Measurements from ENCODE around the gene NACA2.

DNA sequence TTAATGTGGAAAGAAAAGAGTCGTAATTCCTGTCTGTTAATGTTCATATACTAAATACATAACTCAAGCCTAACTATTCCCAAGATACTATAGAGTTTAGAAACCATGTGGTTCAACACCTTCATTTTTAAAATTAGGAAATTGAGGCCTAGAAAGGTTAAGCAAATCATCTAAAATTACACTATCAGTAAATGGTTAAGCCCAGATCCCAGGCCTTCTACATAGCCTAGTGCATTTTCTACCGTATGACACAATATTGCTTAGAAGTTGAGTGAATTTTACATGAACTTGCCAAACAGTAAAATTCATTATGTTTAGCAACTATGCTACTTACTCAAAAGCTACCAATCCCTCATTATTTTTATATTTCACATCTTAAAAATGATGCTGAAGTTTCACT, 6.8 kb downstream of the NACA2 start:
- TF ChIP-seq CTCF (IDR thresholded peaks at IDR 0.05) = no peak
- no peak for TF ChIP-seq POLR2AphosphoS5 (IDR thresholded peaks at IDR 0.05)
- TF ChIP-seq POLR2A (IDR thresholded peaks at IDR 0.05) = no peak
